ENCODE results near the gene ASAP3. TPM values are rescaled to one million over a fixed set of nuclear protein-coding genes. Genes with fewer than 3 reads are reported as not detected.

Gene ASAP3
- total and polyA plus RNA-seq, 2 of the 4 experiments (the other 2 are of a cell fraction), result 18.6 to 18.8 TPM

GRCh38 chr1:23525558-23526250, 41.7 kb upstream of the ASAP3 start:
- dilution Hi-C loops (cut with HindIII; ENCODE audit: low sequenced_read_pairs, unreplicated experiment) (no loop called here), intact Hi-C loops (cut with micrococcal nuclease) (no loop called here), in situ Hi-C loops (cut with MboI; ENCODE audit: low sequenced_read_pairs) (no loop called here)
- H3K4me2 ChIP-seq (ENCODE audit: low read depth, low read length), result no peak overlapping the region
- POLR2A ChIA-PET (ENCODE audit: unreplicated experiment), result interaction anchor here (0.6 kb wide), 1 partner anchor 126 kb away, joined by 9 read pairs; no protein-coding TSS in a partner anchor
- CTCF ChIA-PET, result interaction anchor here (0.7 to 0.9 kb wide), 2 partner anchors 14 to 131 kb away, joined by 3 read pairs; no protein-coding TSS in a partner anchor
- no peak overlapping the region for H2AK5ac ChIP-seq (ENCODE audit: low read depth, low read length)
- H3K9ac ChIP-seq (ENCODE audit: low read depth, low read length), result no peak overlapping the region
- no peak overlapping the region for H3K18ac ChIP-seq (ENCODE audit: low read depth, low read length)
- ATAC-seq (ENCODE audit: low read depth) (no peak), DNase-seq (no peak)
- H3K27me3 ChIP-seq (ENCODE audit: control insufficient read depth, insufficient read depth, low read length), result no peaks in the 10 kb centered on the region
- no peak overlapping the region for H3K14ac ChIP-seq (replicated peaks; ENCODE audit: low read depth, low read length)
- no peak for TF ChIP-seq RFX5 (IDR thresholded peaks at IDR 0.05; ENCODE audit: low read depth, low read length)
- no peak for TF ChIP-seq POLR2A (IDR thresholded peaks at IDR 0.05; ENCODE audit: low read depth, low read length)
- TF ChIP-seq, protein P1, sequence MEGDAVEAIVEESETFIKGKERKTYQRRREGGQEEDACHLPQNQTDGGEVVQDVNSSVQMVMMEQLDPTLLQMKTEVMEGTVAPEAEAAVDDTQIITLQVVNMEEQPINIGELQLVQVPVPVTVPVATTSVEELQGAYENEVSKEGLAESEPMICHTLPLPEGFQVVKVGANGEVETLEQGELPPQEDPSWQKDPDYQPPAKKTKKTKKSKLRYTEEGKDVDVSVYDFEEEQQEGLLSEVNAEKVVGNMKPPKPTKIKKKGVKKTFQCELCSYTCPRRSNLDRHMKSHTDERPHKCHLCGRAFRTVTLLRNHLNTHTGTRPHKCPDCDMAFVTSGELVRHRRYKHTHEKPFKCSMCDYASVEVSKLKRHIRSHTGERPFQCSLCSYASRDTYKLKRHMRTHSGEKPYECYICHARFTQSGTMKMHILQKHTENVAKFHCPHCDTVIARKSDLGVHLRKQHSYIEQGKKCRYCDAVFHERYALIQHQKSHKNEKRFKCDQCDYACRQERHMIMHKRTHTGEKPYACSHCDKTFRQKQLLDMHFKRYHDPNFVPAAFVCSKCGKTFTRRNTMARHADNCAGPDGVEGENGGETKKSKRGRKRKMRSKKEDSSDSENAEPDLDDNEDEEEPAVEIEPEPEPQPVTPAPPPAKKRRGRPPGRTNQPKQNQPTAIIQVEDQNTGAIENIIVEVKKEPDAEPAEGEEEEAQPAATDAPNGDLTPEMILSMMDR (conservative IDR thresholded peaks at IDR 0.05; ENCODE audit: low read depth, low read length), result no peak
- TF ChIP-seq SMC3 (IDR thresholded peaks at IDR 0.05; ENCODE audit: low read depth, low read length), result no peak
- TF ChIP-seq RCOR1 (IDR thresholded peaks at IDR 0.05; ENCODE audit: insufficient replicate concordance, low read length), result no peak
- no peak for TF ChIP-seq MAFK (IDR thresholded peaks at IDR 0.05; ENCODE audit: low read depth, low read length)
- no peak for TF ChIP-seq MAZ (IDR thresholded peaks at IDR 0.05; ENCODE audit: borderline replicate concordance, low read depth, low read length)
- no peak for TF ChIP-seq MXI1 (IDR thresholded peaks at IDR 0.05; ENCODE audit: borderline replicate concordance, low read depth, low read length)
- TF ChIP-seq RAD21 (IDR thresholded peaks at IDR 0.05; ENCODE audit: low read length), result no peak
- TF ChIP-seq, protein P2, sequence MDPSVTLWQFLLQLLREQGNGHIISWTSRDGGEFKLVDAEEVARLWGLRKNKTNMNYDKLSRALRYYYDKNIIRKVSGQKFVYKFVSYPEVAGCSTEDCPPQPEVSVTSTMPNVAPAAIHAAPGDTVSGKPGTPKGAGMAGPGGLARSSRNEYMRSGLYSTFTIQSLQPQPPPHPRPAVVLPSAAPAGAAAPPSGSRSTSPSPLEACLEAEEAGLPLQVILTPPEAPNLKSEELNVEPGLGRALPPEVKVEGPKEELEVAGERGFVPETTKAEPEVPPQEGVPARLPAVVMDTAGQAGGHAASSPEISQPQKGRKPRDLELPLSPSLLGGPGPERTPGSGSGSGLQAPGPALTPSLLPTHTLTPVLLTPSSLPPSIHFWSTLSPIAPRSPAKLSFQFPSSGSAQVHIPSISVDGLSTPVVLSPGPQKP (IDR thresholded peaks at IDR 0.05; ENCODE audit: borderline replicate concordance, low read depth, low read length), result no peak
- TF ChIP-seq CEBPB (IDR thresholded peaks at IDR 0.05; ENCODE audit: low read depth, low read length), result no peak
- no peak for TF ChIP-seq BHLHE40 (IDR thresholded peaks at IDR 0.05; ENCODE audit: low read depth, low read length)
- no peak overlapping the region for H3K56ac ChIP-seq (ENCODE audit: extremely low read depth, insufficient read depth, low read length)
- 92% methylated on average over 2 of the region's 5 CpGs; no CpG with 5 or more reads in 1 of the 2 experiments for WGBS, 2 experiments (ENCODE audit: extremely low coverage in 2 of 2, insufficient read length in 1 of 2)
- H4K20me1 ChIP-seq (ENCODE audit: insufficient read depth, low read length), result no peaks in the 10 kb centered on the region
- H3K4me3 ChIP-seq (ENCODE audit: insufficient read depth, low read depth, low read length), result no peak overlapping the region
- H3K4me1 ChIP-seq (ENCODE audit: control insufficient read depth, insufficient read depth, low read length), result peaks cover 8% of the 10 kb centered on the region; the same call in 1 of the 2 replicates
- H2BK120ac ChIP-seq (ENCODE audit: low read depth, low read length), result no peak overlapping the region
- peaks cover 0 to 7% of the 10 kb centered on the region in 2 experiments; a peak in 1 of 4 replicates for H3K79me1 ChIP-seq (ENCODE audit: low read depth in 1 of 2, low read length in 2 of 2)
- H3K27ac ChIP-seq (ENCODE audit: insufficient read depth, low read length), result no peak overlapping the region
- H2AFZ ChIP-seq (replicated peaks; ENCODE audit: low read length, poor library complexity), result no peak overlapping the region
- no peak overlapping the region for H2BK20ac ChIP-seq (ENCODE audit: low read depth, low read length)
- H3K9me1 ChIP-seq (ENCODE audit: insufficient read depth, low read length), result peaks cover 2% of the 10 kb centered on the region; the same call in 1 of the 2 replicates
- H2BK15ac ChIP-seq (ENCODE audit: low read depth, low read length), result no peak overlapping the region
- no peak overlapping the region for H4K8ac ChIP-seq (ENCODE audit: low read depth in 2 of 2, low read length in 2 of 2)
- no peak overlapping the region for H3K23ac ChIP-seq (ENCODE audit: low read depth, low read length)
- H4K91ac ChIP-seq (ENCODE audit: insufficient read depth, low read depth, low read length), result no peak overlapping the region
- no peak overlapping the region for H3K4ac ChIP-seq (ENCODE audit: low read depth, low read length)
- no peaks in the 10 kb centered on the region for H3K36me3 ChIP-seq (ENCODE audit: control insufficient read depth, insufficient read depth, low read length)
- H2BK5ac ChIP-seq (ENCODE audit: low read depth, low read length, poor library complexity, severe bottlenecking), result no peak overlapping the region
- no peaks in the 10 kb centered on the region for H3K9me3 ChIP-seq (ENCODE audit: control insufficient read depth, insufficient read depth, low read length)
- no peak overlapping the region for H2AK9ac ChIP-seq (replicated peaks; ENCODE audit: low read depth, low read length, poor library complexity)
- no TSS peak for BruUV-seq (replicated peaks)
- H4K5ac ChIP-seq (ENCODE audit: low read depth, low read length), result no peak overlapping the region
